ENCODE data around the gene TMEM217. TPM values are rescaled to one million over a fixed set of nuclear protein-coding genes. Genes with fewer than 3 reads are reported as not detected.
A peak's percentile ranks its signal among the peaks of the same experiment; 100 is the strongest.

The TMEM217 gene
- total and polyA plus RNA-seq, 2 of the 8 experiments (the other 6 are each of a cell fraction or from before 2014, with no cell fraction given) = 0.60 to 1.1 TPM

DNA sequence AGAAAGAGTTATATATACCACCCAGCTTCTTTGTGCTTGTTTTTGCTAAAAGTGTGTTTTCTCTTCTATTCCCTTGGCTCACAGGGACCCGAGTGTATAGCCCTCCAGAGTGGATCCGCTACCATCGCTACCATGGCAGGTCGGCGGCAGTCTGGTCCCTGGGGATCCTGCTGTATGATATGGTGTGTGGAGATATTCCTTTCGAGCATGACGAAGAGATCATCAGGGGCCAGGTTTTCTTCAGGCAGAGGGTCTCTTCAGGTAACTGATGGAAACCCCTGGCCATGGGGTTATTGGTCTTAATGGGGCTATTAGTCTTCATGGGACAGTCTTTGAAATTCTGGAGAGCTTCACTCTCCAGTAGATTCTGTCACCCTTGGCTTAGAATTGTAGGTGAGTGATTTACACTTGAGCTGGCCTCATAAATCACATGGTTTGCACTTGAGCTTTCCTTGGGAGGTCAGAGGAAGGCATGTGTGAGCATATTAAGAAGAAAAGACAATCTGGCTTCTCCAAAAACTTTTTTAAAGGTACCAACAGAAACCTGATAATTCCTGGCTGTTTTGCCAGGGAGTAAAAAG is 84.9 kb downstream of the TMEM217 start:
- Histone ChIP-seq H3K9me3 (ENCODE audit: insufficient read depth in 2 of 2, low read depth in 1 of 2, low read length in 1 of 2) (no peaks in the 10 kb centered on the region), H3K23ac (ENCODE audit: insufficient read length) (no peak overlapping the region), H3K4me1 (replicated peaks in 1 of 4; ENCODE audit: control insufficient read depth in 3 of 4, insufficient read depth in 4 of 4, low read length in 3 of 4) (peaks cover 6 to 14% (median 10%) of the 10 kb centered on the region in 4 experiments; a peak in 5 of 7 replicates), H4K8ac (ENCODE audit: extremely low read depth, insufficient read depth, low read length) (no peak overlapping the region), H3K4me3 (ENCODE audit: extremely low read depth in 1 of 4, insufficient read depth in 2 of 4, low read depth in 3 of 4, low read length in 4 of 4) (peak overlapping the region in 2 of 4 experiments; percentile 23 to 99; a peak in 3 of 8 replicates), H3K27ac (ENCODE audit: low read depth, low read length) (no peak overlapping the region), H3K27me3 (replicated peaks in 1 of 4; ENCODE audit: control insufficient read depth in 3 of 4, extremely low read depth in 1 of 4, insufficient read depth in 3 of 4, low read length in 3 of 4) (no peaks in the 10 kb centered on the region), H3K9ac (replicated peaks in 1 of 4; ENCODE audit: extremely low read depth in 1 of 4, low read depth in 3 of 4, low read length in 3 of 4) (no peak overlapping the region), H3K4me2 (ENCODE audit: insufficient read depth in 1 of 2, low read depth in 2 of 2, low read length in 2 of 2) (peak overlapping the region; percentile 25 to 77; a peak in 3 of 4 replicates), H3K79me1 (ENCODE audit: low read depth, low read length) (peaks cover 10% of the 10 kb centered on the region), H3K36me3 (ENCODE audit: control insufficient read depth in 2 of 4, insufficient read depth in 4 of 4, low read length in 3 of 4) (peaks cover 22 to 43% (median 29%) of the 10 kb centered on the region in 4 experiments), H3K18ac (ENCODE audit: extremely low read depth, low read length) (no peak overlapping the region), H3K4ac (replicated peaks; ENCODE audit: insufficient read length, low read depth, low read length) (no peak overlapping the region), H2BK20ac (ENCODE audit: low read length) (no peak overlapping the region), H3K23me2 (ENCODE audit: low read depth, low read length) (peaks cover 10% of the 10 kb centered on the region), H4K5ac (ENCODE audit: insufficient read length, low read depth, low read length) (no peak overlapping the region), H4K20me1 (replicated peaks in 1 of 2; ENCODE audit: control insufficient read depth in 1 of 2, insufficient read depth in 2 of 2, low read length in 2 of 2) (peaks cover 26% of the 10 kb centered on the region in 2 experiments), H2BK15ac (ENCODE audit: low read length) (no peak overlapping the region), H2AK5ac (ENCODE audit: low read depth, low read length) (no peak overlapping the region), H2BK5ac (ENCODE audit: low read depth, low read length) (no peak overlapping the region), H2BK12ac (ENCODE audit: low read depth, low read length) (no peak overlapping the region), H2AFZ (ENCODE audit: low read length) (no peak overlapping the region), H4K91ac (replicated peaks; ENCODE audit: insufficient read length, low read length) (no peak overlapping the region), H2BK120ac (replicated peaks; ENCODE audit: low read depth, low read length) (no peak overlapping the region), H3K14ac (ENCODE audit: insufficient read length) (no peak overlapping the region), H3K56ac (replicated peaks; ENCODE audit: insufficient read length, low read depth, low read length) (no peak overlapping the region), H3K79me2 (ENCODE audit: control insufficient read depth in 1 of 2, insufficient read depth in 2 of 2, low read length in 2 of 2) (peaks cover 11 to 40% of the 10 kb centered on the region in 2 experiments; a peak in 3 of 4 replicates)
- TF ChIP-seq KDM5A (IDR thresholded peaks at IDR 0.05; ENCODE audit: low read length) (no peak), SAP30 (IDR thresholded peaks at IDR 0.05; ENCODE audit: insufficient read depth, insufficient replicate concordance, low read length) (no peak), JUN (IDR thresholded peaks at IDR 0.05; ENCODE audit: low read depth, low read length) (no peak), TAF7 (optimal IDR thresholded peaks at IDR 0.05; ENCODE audit: borderline replicate concordance, low read depth, low read length) (no peak), YY1 (IDR thresholded peaks at IDR 0.05; ENCODE audit: low read depth, low read length) (no peak)
- TF ChIP-seq, protein P1, sequence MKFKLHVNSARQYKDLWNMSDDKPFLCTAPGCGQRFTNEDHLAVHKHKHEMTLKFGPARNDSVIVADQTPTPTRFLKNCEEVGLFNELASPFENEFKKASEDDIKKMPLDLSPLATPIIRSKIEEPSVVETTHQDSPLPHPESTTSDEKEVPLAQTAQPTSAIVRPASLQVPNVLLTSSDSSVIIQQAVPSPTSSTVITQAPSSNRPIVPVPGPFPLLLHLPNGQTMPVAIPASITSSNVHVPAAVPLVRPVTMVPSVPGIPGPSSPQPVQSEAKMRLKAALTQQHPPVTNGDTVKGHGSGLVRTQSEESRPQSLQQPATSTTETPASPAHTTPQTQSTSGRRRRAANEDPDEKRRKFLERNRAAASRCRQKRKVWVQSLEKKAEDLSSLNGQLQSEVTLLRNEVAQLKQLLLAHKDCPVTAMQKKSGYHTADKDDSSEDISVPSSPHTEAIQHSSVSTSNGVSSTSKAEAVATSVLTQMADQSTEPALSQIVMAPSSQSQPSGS (IDR thresholded peaks at IDR 0.05; ENCODE audit: low read length) = no peak
- FAIRE-seq (no peak), DNase-seq (ENCODE audit: low read depth in 1 of 2, low spot score in 2 of 2) (no peak)
- WGBS, 2 experiments (ENCODE audit: extremely low coverage in 1 of 2, insufficient coverage in 1 of 2, insufficient read length in 1 of 2, insufficient replicate concordance in 2 of 2, low coverage in 1 of 2, low lambda C conversion rate in 2 of 2, missing lambda C conversion rate in 1 of 2) = 85% methylated on average over 7 of the region's 7 CpGs; no CpG with 5 or more reads in 1 of the 2 experiments
- ChIA-PET CTCF (ENCODE audit: partially characterized antibody) (interaction anchor here (0.8 to 9.9 kb wide), 25 partner anchors 8 to 147 kb away, joined by 3 to 192 read pairs (median 9); no protein-coding TSS in a partner anchor), POLR2A (ENCODE audit: partially characterized antibody) (interaction anchor here (0.6 to 27.8 kb wide), 19 partner anchors 11 to 122 kb away, joined by 3 to 1024 read pairs (median 5); no protein-coding TSS in a partner anchor)
